ENCODE data around the gene QRICH1. TPM values are rescaled to one million over a fixed set of nuclear protein-coding genes. Genes with fewer than 3 reads are reported as not detected.

Gene QRICH1
- total and polyA plus RNA-seq, 2 of the 4 experiments (the other 2 are of a cell fraction) = 62.7 to 77.3 TPM

- H2BK120ac ChIP-seq (ENCODE audit: low read depth, low read length) = no peak within 1 kb of the TSS
- H2BK5ac ChIP-seq (ENCODE audit: low read depth, low read length, poor library complexity, severe bottlenecking) = peak within 1 kb of the TSS; percentile 89
- peak; percentile 94 for ATAC-seq (ENCODE audit: low read depth)
- H2AK5ac ChIP-seq (ENCODE audit: low read depth, low read length) = peak within 1 kb of the TSS; percentile 95
- peak within 1 kb of the TSS; percentile 95 for H3K4ac ChIP-seq (ENCODE audit: low read depth, low read length)
- peak within 1 kb of the TSS; percentile 10; the same call in 1 of the 2 replicates for H3K18ac ChIP-seq (ENCODE audit: low read depth, low read length)
- ChIA-PET POLR2A (ENCODE audit: unreplicated experiment) (interaction anchor here (0.6 to 1.3 kb wide), 5 partner anchors 12 to 204 kb away, joined by 3 to 7 read pairs (median 3); partner anchors contain the start of genes LAMB2 and WDR6), CTCF (interaction anchor here (0.6 kb wide), 2 partner anchors 26 to 288 kb away, joined by 3 to 4 read pairs; no protein-coding TSS in a partner anchor)
- H3K79me1 ChIP-seq (ENCODE audit: low read depth in 1 of 2, low read length in 2 of 2) = peaks cover 4 to 49% of the 10 kb centered on the region in 2 experiments
- intact Hi-C loops (cut with micrococcal nuclease) = no loop called here
- peaks cover 6% of the 10 kb centered on the region for H4K20me1 ChIP-seq (ENCODE audit: insufficient read depth, low read length)
- peak within 1 kb of the TSS; percentile 82 for H4K5ac ChIP-seq (ENCODE audit: low read depth, low read length)
- DNase-seq = peak; percentile 90
- no peaks in the 10 kb centered on the region for H3K27me3 ChIP-seq (ENCODE audit: control insufficient read depth, insufficient read depth, low read length)
- H4K91ac ChIP-seq (ENCODE audit: insufficient read depth, low read depth, low read length) = peak within 1 kb of the TSS; percentile 87
- WGBS, 2 experiments (ENCODE audit: extremely low coverage in 2 of 2, insufficient read length in 1 of 2) = 1% methylated on average over 39 of the region's 70 CpGs; no CpG with 5 or more reads in 1 of the 2 experiments
- peaks cover 10% of the 10 kb centered on the region for H3K4me1 ChIP-seq (ENCODE audit: control insufficient read depth, insufficient read depth, low read length)
- H3K9me1 ChIP-seq (ENCODE audit: insufficient read depth, low read length) = peaks cover 10% of the 10 kb centered on the region; the same call in 1 of the 2 replicates
- no peak within 1 kb of the TSS for H2BK15ac ChIP-seq (ENCODE audit: low read depth, low read length)
- H4K8ac ChIP-seq (ENCODE audit: low read depth in 2 of 2, low read length in 2 of 2) = peak within 1 kb of the TSS; percentile 91 to 96
- H3K36me3 ChIP-seq (ENCODE audit: control insufficient read depth, insufficient read depth, low read length) = peaks cover 74% of the 10 kb centered on the region
- no peaks in the 10 kb centered on the region for H3K9me3 ChIP-seq (ENCODE audit: control insufficient read depth, insufficient read depth, low read length)
- no peak within 1 kb of the TSS for H2BK20ac ChIP-seq (ENCODE audit: low read depth, low read length)
- dilution Hi-C loops (cut with HindIII; ENCODE audit: low sequenced_read_pairs, unreplicated experiment) = no loop called here
- H3K56ac ChIP-seq (ENCODE audit: extremely low read depth, insufficient read depth, low read length) = peak within 1 kb of the TSS; percentile 62
- H3K23ac ChIP-seq (ENCODE audit: low read depth, low read length) = peak within 1 kb of the TSS; percentile 93
- peak within 1 kb of the TSS; percentile 90 for H3K9ac ChIP-seq (ENCODE audit: low read depth, low read length)
- in situ Hi-C loops (cut with MboI; ENCODE audit: low sequenced_read_pairs) = no loop called here
- peak within 1 kb of the TSS; percentile 86 for H3K27ac ChIP-seq (ENCODE audit: insufficient read depth, low read length)
- TF ChIP-seq ELK1 (IDR thresholded peaks at IDR 0.05; ENCODE audit: borderline replicate concordance, low read depth, low read length) (no peak; the same call in 1 of the 2 replicates), BHLHE40 (IDR thresholded peaks at IDR 0.05; ENCODE audit: low read depth, low read length) (no peak), FOS (IDR thresholded peaks at IDR 0.05; ENCODE audit: low read depth, low read length) (no peak), MAZ (IDR thresholded peaks at IDR 0.05; ENCODE audit: borderline replicate concordance, low read depth, low read length) (peak; percentile 42; the same call in 1 of the 2 replicates), RCOR1 (IDR thresholded peaks at IDR 0.05; ENCODE audit: insufficient replicate concordance, low read length) (no peak), POLR2A (IDR thresholded peaks at IDR 0.05; ENCODE audit: low read depth, low read length) (peak; percentile 74), RFX5 (IDR thresholded peaks at IDR 0.05; ENCODE audit: low read depth, low read length) (no peak), SMC3 (IDR thresholded peaks at IDR 0.05; ENCODE audit: low read depth, low read length) (no peak)
- no TSS peak for BruUV-seq (replicated peaks)
- peak within 1 kb of the TSS; percentile 98 for H3K4me2 ChIP-seq (ENCODE audit: low read depth, low read length)
- H3K14ac ChIP-seq (replicated peaks; ENCODE audit: low read depth, low read length) = peak within 1 kb of the TSS; percentile 94
- peak within 1 kb of the TSS; percentile 80 for H3K4me3 ChIP-seq (ENCODE audit: insufficient read depth, low read depth, low read length)
- H2AFZ ChIP-seq (replicated peaks; ENCODE audit: low read length, poor library complexity) = peak within 1 kb of the TSS; percentile 97
- H2AK9ac ChIP-seq (replicated peaks; ENCODE audit: low read depth, low read length, poor library complexity) = peak within 1 kb of the TSS; percentile 99
Observed at GRCh38 chr3:49120438-49121131, 26.7 kb upstream of the QRICH1 start, which contains the start of gene USP19. Gene USP19, minus strand, starts transcription at chr3:49120823. Its CDS starts 1,678 bp downstream, at chr3:49119145.
